D721Med (cell line): Measurements from ENCODE around the gene RBBP6.

ENCODE experiments used
- DNase-seq: peaks from one replicate; pipeline ENCODE4 v3.0.0; 2011; ENCODE audit warnings: low spot score; ENCODE audit not compliant: insufficient read length
- FAIRE-seq: peaks from 2 replicates; lab custom pipeline; 2011; peaks lifted over from hg19 to GRCh38; lab: Jason Lieb, UNC
- CTCF ChIP-seq: IDR thresholded peaks from 2 replicates; pipeline ENCODE4 v1.5.1; 2012; ENCODE audit warnings: mild to moderate bottlenecking, control low read depth; ENCODE audit not compliant: insufficient read depth; ENCODE audit errors: missing control alignments

The RBBP6 gene

GRCh38 chr16:24504472-24505345 is 34.7 kb upstream of the RBBP6 start:
- DNase-seq (peak; percentile 46), FAIRE-seq (no peak)
- TF ChIP-seq CTCF: peak; percentile 78

DNA sequence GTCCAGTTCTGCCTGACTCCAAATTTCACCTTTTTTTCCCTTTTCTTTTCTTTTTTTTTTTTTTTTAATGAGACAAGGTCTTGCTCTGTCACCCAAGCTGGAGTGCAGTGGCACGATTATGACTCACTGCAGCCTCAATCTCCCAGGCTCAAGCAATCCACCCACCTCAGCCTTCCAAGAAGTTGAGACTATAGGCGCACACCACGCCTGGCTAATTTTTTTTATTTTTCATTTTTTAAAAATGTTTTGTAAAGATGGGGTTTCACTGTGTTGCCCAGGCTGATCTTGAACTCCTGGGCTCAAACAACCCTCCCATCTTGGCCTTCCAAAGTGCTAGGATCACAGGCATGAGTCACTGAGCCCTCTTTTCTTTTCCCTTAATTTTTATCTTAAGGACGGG is 33.4 kb upstream of the RBBP6 start:
- DNase-seq (no peak), FAIRE-seq (no peak)
- no peak for TF ChIP-seq CTCF

- FAIRE-seq: no peak
- no peak for DNase-seq
- no peak for TF ChIP-seq CTCF
These were observed 31.3 kb upstream of the RBBP6 start for GRCh38 chr16:24507959-24508480.

DNA sequence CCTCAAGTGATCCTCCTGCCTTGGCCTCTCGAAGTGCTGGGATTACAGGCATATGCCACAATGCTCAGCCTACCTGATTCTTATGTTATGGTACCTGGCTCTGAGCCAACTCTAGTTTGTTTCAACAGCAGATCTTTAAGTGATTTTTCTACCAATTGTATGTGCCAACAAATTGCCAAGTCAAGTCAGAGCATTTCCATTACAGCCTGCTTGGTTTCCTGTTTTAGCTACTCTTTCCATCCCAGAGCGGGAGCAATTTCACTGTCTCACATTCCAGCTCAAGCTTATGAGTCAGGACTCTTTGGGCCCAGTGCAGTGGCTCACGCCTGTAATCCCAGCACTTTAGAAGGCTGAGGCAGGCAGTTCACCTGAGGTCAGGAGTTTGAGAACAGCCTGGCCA is 30.8 kb upstream of the RBBP6 start:
- FAIRE-seq: no peak
- no peak for TF ChIP-seq CTCF
- DNase-seq: no peak

GRCh38 chr16:24509536-24509935 is 29.8 kb upstream of the RBBP6 start:
- FAIRE-seq: no peak
- no peak for DNase-seq
- TF ChIP-seq CTCF: no peak

- no peak for DNase-seq
- no peak for FAIRE-seq
- TF ChIP-seq CTCF: no peak
These were observed 28.2 kb upstream of the RBBP6 start for GRCh38 chr16:24511174-24511573.

DNA sequence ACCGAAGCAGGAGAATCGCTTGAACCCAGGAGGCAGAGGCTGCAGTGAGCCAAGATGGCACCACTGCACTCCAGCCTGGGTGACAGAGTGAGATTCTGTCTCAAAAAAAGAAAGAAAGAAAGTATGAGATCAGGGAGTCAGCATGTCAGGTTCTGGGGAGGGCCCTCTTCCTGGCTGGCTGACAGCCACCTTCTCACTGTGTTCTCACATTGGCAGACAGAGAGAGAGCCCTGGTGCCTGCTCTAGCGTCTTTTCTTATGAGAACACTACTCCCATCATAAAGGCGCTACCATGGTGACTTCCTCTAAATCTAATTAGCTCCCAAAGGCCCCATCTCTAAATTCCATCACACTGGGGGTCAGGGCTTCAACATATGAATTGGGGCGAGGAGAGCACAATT is 27.6 kb upstream of the RBBP6 start:
- FAIRE-seq: no peak
- no peak for DNase-seq
- TF ChIP-seq CTCF: no peak
